GM23248 (cell line): ENCODE results near the gene SRPK2. TPM values are rescaled to one million over a fixed set of nuclear protein-coding genes. Genes with fewer than 3 reads are reported as not detected.
"Not testable (repeated sequence)": the region's sequence is repeated elsewhere in the genome, so short reads cannot be mapped to it uniquely, and the experiment has no call there.

Source experiments
- DNase-seq: peaks from one replicate; pipeline ENCODE4 v3.0.0-alpha.2; 2015
- H2AFZ ChIP-seq: fragments of 200-600 bp; sonication (generic); 2 replicates; pipeline ENCODE4 v1.6.1; 2016; ENCODE audit warnings: antibody characterized with exemption
- H3F3A ChIP-seq: fragments of 200-600 bp; sonication (generic); 2 replicates; pipeline ENCODE4 v1.6.1; 2016; ENCODE audit warnings: mild to moderate bottlenecking, antibody characterized with exemption, mixed run types; ENCODE audit not compliant: insufficient read depth
- H3K27ac ChIP-seq: fragments of 200-600 bp; sonication (generic); 2 replicates; pipeline ENCODE4 v1.5.1; 2016; ENCODE audit warnings: mild to moderate bottlenecking
- H3K27me3 ChIP-seq: fragments of 200-600 bp; sonication (generic); replicated peaks from 2 replicates; pipeline ENCODE4 v1.6.1; 2016; ENCODE audit warnings: mild to moderate bottlenecking; ENCODE audit not compliant: insufficient read depth
- H3K36me3 ChIP-seq: fragments of 200-600 bp; sonication (generic); 2 replicates; pipeline ENCODE4 v1.6.1; 2016; ENCODE audit warnings: low read depth, mild to moderate bottlenecking
- H3K4me1 ChIP-seq: fragments of 200-600 bp; sonication (generic); 2 replicates; pipeline ENCODE4 v1.6.1; 2016; ENCODE audit warnings: mild to moderate bottlenecking; ENCODE audit not compliant: insufficient read depth
- H3K4me2 ChIP-seq: fragments of 200-600 bp; sonication (generic); one replicate; pipeline ENCODE4 v1.6.1; 2016; ENCODE audit warnings: mild to moderate bottlenecking; ENCODE audit not compliant: unreplicated experiment
- H3K4me3 ChIP-seq: fragments of 200-600 bp; sonication (generic); 2 replicates; pipeline ENCODE4 v1.5.1; 2016; ENCODE audit warnings: mild to moderate bottlenecking
- H3K79me2 ChIP-seq: fragments of 200-600 bp; sonication (generic); 2 replicates; pipeline ENCODE4 v1.6.1; 2016; ENCODE audit warnings: mild to moderate bottlenecking; ENCODE audit not compliant: insufficient read depth
- H3K9ac ChIP-seq: fragments of 200-600 bp; sonication (generic); 2 replicates; pipeline ENCODE4 v1.6.1; 2016; ENCODE audit warnings: mild to moderate bottlenecking
- H3K9me2 ChIP-seq: fragments of 200-600 bp; sonication (generic); 2 replicates; pipeline ENCODE4 v1.6.1; 2016; ENCODE audit warnings: mixed run types, mild to moderate bottlenecking, moderate library complexity; ENCODE audit not compliant: insufficient read depth
- H3K9me3 ChIP-seq: fragments of 200-600 bp; sonication (generic); one replicate; pipeline ENCODE4 v1.6.1; 2017; ENCODE audit warnings: low read depth
- H4K20me1 ChIP-seq: fragments of 200-600 bp; sonication (generic); 2 replicates; pipeline ENCODE4 v1.6.0; 2016; ENCODE audit not compliant: insufficient read depth
- EZH2 ChIP-seq: fragments of 200-600 bp; sonication (generic); IDR thresholded peaks from 2 replicates; pipeline ENCODE4 v1.6.1; 2018; ENCODE audit warnings: antibody characterized with exemption, mild to moderate bottlenecking; ENCODE audit not compliant: insufficient read depth, poor library complexity, severe bottlenecking
- EZH2phosphoT487 ChIP-seq: fragments of 200-600 bp; sonication (generic); IDR thresholded peaks from 2 replicates; pipeline ENCODE4 v1.6.1; 2018; ENCODE audit warnings: antibody characterized with exemption, moderate library complexity, mild to moderate bottlenecking, low read depth; ENCODE audit not compliant: insufficient read depth
- WGBS, 2 experiments: methylation state at CpG; one replicate each; pipeline ENCODE4 v1.1.6; 2015 to 2017; ENCODE audit warnings: low lambda C conversion rate in 2 of 2, low coverage in 1 of 2; ENCODE audit errors: missing lambda C conversion rate in 2 of 2; 5-methylcytosine and 5-hydroxymethylcytosine counted together
- in situ Hi-C: fragments of 300-500 bp; cut with MboI; formaldehyde crosslinking; loops from 2 replicates; pipeline ENCODE4 v1.15.0; 2020
- polyA plus RNA-seq: library from polyadenylated mRNA; unstranded; fragments of >200 nt; fragmentation: Nextera tagmentation; extraction: Ambion mirVana; gene quantifications from 2 replicates; pipeline ENCODE4 v1.2.1, GENCODE V29; 2016
- total RNA-seq: library from RNA; depleted of rRNA; stranded (reverse); fragments of >200 nt; shearing (Covaris generic); gene quantifications from 2 replicates; pipeline ENCODE4 v1.2.3, GENCODE V29; 2014

Gene SRPK2
- total and polyA plus RNA-seq, 2 experiments from 2014 or later = 53.1 to 85.2 TPM

DNA sequence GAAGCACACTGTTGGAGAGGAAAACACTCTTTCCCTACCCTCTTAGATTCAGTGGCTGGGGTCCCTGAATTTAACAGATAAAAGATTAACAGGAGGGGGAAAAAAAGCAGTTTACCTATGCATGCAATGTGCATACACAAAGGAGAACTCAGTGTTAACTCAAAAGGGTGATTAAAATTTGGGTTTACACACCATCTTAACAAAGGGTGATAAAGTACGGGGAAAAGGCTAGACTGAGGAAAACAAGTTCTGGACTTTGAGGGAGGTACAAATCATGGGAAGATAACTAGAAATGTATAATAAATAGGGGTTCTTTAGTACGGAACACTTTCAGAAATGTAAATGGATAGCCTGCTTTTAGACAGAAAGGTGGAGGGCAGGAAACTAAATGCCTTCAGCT is 83.1 kb downstream of the SRPK2 start:
- TF ChIP-seq EZH2 (no peak), EZH2phosphoT487 (no peak)
- Histone ChIP-seq H2AFZ (no peak overlapping the region), H3K27me3 (no peaks in the 10 kb centered on the region), H3F3A (peaks cover 11% of the 10 kb centered on the region; the same call in 1 of the 2 replicates), H3K4me3 (no peak overlapping the region), H3K9me2 (no peaks in the 10 kb centered on the region), H3K9ac (no peak overlapping the region), H3K4me2 (no peak overlapping the region), H4K20me1 (0 out of 2 replicates have a peak, but pooled peaks cover under 1% of the 10 kb centered on the region), H3K79me2 (peaks cover 98% of the 10 kb centered on the region), H3K27ac (no peak overlapping the region), H3K4me1 (peaks cover 9% of the 10 kb centered on the region), H3K36me3 (no peaks in the 10 kb centered on the region), H3K9me3 (no peaks in the 10 kb centered on the region)
- 98 to 99% methylated on average over 2 of the region's 2 CpGs for WGBS, 2 experiments
- in situ Hi-C loops = no loop called here
- no peak for DNase-seq

DNA sequence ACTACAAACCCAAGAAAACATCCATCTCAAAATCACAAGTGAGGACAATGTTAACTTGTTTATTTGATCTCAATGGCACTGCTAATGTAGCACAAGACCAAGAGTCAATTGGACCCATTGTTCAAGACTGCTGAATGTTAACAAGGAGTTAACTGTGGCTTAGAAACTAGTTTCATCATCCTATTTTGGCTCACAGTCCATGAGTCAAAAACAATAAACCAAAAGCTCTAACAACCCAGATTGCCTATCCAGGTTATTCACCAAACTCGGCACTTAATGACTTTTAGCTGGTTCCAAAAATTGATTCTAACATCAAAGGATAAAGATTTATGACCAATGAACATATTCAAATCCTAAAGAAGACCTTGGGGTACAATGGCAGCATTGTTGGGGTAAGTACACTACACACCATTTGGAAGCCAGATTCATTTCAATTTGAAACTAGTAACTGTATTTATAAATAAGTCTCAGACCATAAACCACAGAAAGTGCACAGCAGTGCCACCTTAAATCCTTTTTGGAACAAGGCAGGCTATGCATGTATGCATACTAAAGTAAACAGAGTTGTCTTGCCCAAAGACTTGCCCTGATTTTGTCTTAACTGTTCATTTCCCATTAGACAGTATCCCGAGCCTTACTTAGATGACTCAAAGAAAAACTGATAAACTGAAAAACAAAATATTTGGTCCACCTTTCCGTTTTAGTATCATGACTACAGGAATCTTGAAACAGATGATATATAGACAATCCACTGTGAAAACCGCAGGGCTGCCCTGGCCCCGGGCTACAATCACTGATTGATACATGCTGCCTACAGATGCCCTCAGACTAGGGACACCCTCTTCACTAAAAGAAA is 84.5 kb downstream of the SRPK2 start:
- in situ Hi-C loops = no loop called here
- Histone ChIP-seq H3K4me3 (no peak overlapping the region), H3K27ac (no peak overlapping the region)

DNA sequence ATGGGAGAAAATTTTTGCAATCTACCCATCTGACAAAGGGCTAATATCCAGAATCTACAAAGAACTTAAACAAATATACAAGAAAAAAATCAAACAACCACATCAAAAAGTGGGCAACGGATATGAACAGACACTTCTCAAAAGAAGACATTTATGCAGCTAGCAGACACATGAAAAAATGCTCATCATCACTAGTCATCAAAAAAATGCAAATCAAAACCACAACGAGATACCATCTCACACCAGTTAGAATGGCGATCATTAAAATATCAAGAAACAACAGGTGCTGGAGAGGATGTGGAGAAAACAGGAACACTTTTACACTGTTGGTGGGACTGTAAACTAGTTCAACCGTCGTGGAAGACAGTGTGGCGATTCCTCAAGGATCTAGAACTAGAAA is 88.1 kb downstream of the SRPK2 start:
- H3K4me3 ChIP-seq, H3K9me2 ChIP-seq, H3K9me3 ChIP-seq, in situ Hi-C loops, H3K9ac ChIP-seq, H3K4me2 ChIP-seq, H3K27ac ChIP-seq, H3K4me1 ChIP-seq, H3K36me3 ChIP-seq, H2AFZ ChIP-seq, H3K27me3 ChIP-seq, H4K20me1 ChIP-seq, DNase-seq: not testable (repeated sequence)
- Histone ChIP-seq H3F3A (peaks cover 18% of the 10 kb centered on the region; the same call in 1 of the 2 replicates), H3K79me2 (peaks cover 98% of the 10 kb centered on the region)
- WGBS, 2 experiments = 88 to 91% methylated on average over 6 of the region's 6 CpGs

More for the DNA sequence above, 84.5 kb downstream of the SRPK2 start:
- H2AFZ ChIP-seq = no peak overlapping the region
- H4K20me1 ChIP-seq = 0 out of 2 replicates have a peak, but pooled peaks cover 4% of the 10 kb centered on the region
- peak overlapping the region; percentile 51 for H3K4me2 ChIP-seq
- 46 to 58% methylated on average over 5 of the region's 5 CpGs for WGBS, 2 experiments
- H3K9ac ChIP-seq = no peak overlapping the region
- TF ChIP-seq EZH2phosphoT487 = no peak
- no peak for TF ChIP-seq EZH2
- H3K36me3 ChIP-seq = no peaks in the 10 kb centered on the region
- H3F3A ChIP-seq = peaks cover 11% of the 10 kb centered on the region; the same call in 1 of the 2 replicates
- H3K4me1 ChIP-seq = peaks cover 9% of the 10 kb centered on the region
- H3K9me3 ChIP-seq = no peaks in the 10 kb centered on the region
- peak; percentile 59 for DNase-seq
- H3K79me2 ChIP-seq = peaks cover 98% of the 10 kb centered on the region
- no peaks in the 10 kb centered on the region for H3K27me3 ChIP-seq
- H3K9me2 ChIP-seq = no peaks in the 10 kb centered on the region

DNA sequence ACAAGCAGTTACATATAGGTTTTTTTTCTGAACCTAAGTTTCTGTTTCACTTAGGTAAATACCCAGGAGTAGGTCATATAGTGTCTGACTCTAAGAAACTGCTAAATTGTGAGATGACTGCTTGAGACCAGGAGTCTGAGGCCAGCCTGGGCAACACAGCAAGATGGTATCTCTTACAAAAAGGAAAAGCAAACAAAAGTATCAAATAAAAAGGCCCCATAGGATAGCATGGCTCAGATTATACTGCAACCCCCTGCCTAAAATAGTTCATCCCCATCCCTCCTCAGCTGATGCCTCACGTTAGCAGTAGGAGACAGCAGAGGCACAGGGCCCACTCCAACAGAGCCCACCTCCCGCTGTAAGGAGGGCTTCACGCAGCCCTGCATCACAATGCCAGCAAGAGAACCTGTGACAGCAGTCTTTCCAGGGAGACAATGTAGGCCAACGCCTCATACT is 90.3 kb downstream of the SRPK2 start:
- no peak overlapping the region for H3K4me2 ChIP-seq
- H3K9me2 ChIP-seq = no peaks in the 10 kb centered on the region
- no peak for DNase-seq
- H4K20me1 ChIP-seq = 0 out of 2 replicates have a peak, but pooled peaks cover 4% of the 10 kb centered on the region
- no peaks in the 10 kb centered on the region for H3K36me3 ChIP-seq
- in situ Hi-C loops = no loop called here
- no peaks in the 10 kb centered on the region for H3K4me1 ChIP-seq
- no peaks in the 10 kb centered on the region for H3K9me3 ChIP-seq
- H3K27me3 ChIP-seq = no peaks in the 10 kb centered on the region
- TF ChIP-seq EZH2 (no peak), EZH2phosphoT487 (no peak)
- 95 to 100% methylated on average over 4 of the region's 4 CpGs for whole genome bisulfite sequencing, 2 experiments
- no peak overlapping the region for H3K4me3 ChIP-seq
- H3F3A ChIP-seq = peaks cover 9% of the 10 kb centered on the region; the same call in 1 of the 2 replicates
- H3K9ac ChIP-seq = no peak overlapping the region
- H2AFZ ChIP-seq = no peak overlapping the region
- H3K79me2 ChIP-seq = peaks cover 96% of the 10 kb centered on the region
- H3K27ac ChIP-seq = no peak overlapping the region
